GM21447 (cell line): ENCODE results near the gene GJA1.
"Not testable (repeated sequence)": the region's sequence is repeated elsewhere in the genome, so short reads cannot be mapped to it uniquely, and the experiment has no call there.

Experiments used
- ATAC-seq: cut with Tn5 transposase; IDR thresholded peaks from one replicate; pipeline ENCODE4 v1.9.1; 2021; ENCODE audit not compliant: unreplicated experiment

Gene GJA1

GRCh38 chr6:121435444-121436069 lies at the start of gene GJA1:
Gene GJA1 (plus strand): TSS chr6:121435646. CDS start chr6:121446848, 11,202 bp downstream.
- ATAC-seq = no peak

DNA sequence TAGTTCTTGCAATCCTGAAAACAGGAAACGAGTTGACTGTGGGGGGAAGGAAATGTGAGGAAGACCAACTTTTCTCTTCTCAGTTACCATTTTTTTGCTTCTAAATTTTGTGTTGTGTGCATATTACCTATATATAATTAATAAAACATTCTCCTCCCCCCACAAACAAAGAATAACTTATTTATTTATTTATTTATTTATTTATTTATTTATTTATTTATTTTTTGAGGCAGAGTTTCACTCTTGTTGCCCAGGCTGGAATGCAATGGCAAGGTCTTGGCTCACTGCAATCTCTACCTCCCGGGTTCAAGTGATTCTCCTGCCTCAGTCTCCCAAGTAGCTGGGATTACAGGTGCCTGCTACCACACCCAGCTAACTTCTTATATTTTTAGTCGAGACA lies 48.9 kb upstream of the GJA1 start:
- not testable (repeated sequence) for ATAC-seq

DNA sequence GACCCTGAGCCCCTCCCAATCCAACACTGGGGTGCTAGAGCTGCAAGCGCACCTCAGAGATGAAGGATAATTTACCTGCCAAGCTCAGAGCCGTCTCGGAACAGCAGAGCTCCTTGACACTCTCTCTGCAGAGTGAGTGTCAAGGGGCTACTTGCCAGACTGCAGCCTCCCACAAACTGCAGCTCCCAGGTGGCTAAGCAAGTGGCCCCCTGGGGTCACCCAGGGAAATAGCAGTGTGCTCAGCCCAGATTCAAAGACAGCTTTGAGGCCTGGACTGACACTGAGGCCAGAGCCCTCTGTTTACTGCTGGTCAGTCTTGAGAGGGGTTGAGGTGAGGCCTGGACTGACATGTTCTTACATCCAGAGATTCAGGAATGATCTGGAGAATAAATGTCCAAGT lies 46.0 kb upstream of the GJA1 start:
- no peak for ATAC-seq

DNA sequence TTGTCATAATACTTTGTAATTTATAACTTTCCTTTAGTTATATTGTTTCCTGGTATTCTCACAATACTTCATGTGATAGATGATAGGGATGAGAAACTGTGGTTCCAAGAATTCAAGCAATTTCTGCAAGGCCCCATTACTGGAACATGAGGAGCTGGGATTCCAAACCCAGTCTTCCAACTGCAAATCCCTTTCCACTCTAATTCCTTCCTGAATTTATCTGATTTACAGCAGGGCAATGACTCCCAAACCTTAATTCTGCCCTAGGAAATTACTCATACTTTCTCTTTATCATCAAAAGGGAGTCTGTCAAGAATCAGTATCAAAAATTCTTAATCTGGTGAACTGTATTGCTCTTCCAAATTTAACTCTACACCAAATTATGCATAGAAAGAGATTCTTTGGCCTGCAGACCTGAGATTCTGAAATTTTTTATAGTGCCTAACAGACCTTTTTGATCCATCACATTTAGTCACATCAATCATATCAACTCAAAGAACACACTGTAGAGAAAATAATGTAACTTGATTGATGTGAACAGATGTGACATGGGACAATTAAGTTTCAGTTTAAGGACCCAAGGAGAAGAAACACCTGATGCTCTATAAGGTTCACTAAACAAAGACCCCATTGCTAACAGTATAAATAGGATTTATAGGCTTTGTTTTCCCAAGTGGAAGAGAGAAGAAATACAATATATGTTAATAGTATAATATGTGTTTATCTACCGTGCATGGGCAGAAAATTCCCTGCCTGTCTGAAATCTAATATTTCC lies 41.5 kb upstream of the GJA1 start:
- no peak for ATAC-seq

DNA sequence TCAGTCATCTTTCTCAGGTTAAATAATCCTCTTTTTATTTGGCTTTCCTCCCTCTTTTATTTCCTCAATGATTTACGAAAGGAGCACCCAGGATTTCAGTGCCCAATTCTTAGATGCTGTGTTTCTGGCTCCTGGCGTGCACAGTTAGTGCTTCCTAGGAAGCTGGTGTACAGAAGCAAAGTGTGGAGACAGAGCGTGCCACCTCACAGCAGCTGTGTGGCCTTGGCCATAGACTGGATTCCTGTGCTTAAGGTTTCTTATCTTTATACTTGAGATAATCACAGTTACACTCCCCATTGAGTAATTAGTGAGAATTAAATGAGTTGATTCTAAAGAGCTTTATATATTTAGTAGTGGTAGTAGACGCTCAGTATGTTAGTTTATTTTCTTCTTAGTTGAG lies 39.7 kb upstream of the GJA1 start:
- ATAC-seq = no peak

DNA sequence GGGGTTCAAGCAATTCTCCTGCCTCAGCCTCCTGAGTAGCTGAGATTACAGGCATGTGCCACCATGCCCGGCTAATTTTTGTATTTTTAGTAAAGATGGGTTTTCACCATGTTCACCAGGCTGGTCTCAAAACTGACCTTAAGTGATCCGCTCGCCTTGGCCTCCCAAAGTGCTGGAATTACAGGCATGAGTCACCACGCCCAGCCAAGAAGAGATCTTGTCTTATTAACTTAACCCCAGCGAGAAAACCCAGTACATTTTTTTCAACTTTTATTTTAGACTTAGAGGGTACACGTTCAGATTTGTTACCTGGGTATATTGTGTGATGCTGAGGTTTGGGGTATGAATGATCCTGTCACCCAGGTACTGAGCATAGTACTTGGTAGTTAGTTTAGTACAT lies 38.3 kb upstream of the GJA1 start:
- ATAC-seq = not testable (repeated sequence)

- ATAC-seq = no peak
Observed at GRCh38 chr6:121398127-121398526, 37.3 kb upstream of the GJA1 start.

DNA sequence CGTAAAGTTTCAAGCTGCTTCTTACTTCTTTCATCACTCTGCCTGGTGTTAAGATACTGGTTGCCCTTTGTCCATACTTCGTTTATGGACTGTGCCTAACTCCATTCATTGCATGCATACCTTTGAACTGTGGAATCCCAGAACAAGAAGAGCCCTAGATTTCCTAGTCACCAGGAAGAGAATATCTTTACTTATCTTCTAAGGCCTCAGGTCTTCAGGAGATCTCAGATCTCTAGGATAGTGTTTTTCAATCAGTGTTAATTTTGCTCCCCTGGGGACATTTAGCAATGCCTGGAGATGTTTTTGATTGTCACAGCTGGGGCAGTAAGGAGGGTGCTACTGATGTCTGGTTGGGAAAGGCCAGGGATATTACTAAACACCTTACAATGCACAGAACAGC lies 35.5 kb upstream of the GJA1 start:
- ATAC-seq = no peak

GRCh38 chr6:121403964-121404363 lies 31.5 kb upstream of the GJA1 start:
- ATAC-seq = no peak

- no peak for ATAC-seq
Observed at GRCh38 chr6:121405306-121405705, 30.1 kb upstream of the GJA1 start.

DNA sequence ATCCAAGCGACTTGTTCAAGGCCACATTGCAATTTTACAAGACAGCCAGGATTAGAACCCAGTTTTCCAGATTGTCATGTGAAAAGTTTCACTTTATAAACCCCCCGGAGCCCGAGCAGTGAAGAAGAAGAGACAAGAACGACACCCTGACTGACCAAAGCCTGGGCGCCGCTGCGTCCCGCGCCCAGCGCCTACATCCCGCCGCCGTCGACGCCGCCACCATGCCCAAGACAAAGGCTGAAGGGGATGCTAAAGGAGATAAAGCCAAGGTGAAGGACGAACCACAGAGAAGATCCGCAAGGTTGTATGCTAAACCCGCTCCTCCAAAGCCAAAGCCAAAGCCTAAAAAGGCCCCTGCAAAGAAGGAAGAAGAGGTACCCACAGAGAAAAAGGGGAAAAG lies 27.1 kb upstream of the GJA1 start:
- no peak for ATAC-seq

- ATAC-seq = no peak
Observed at GRCh38 chr6:121413879-121414278, 21.6 kb upstream of the GJA1 start.

GRCh38 chr6:121418346-121418745 lies 17.1 kb upstream of the GJA1 start:
- ATAC-seq = no peak

DNA sequence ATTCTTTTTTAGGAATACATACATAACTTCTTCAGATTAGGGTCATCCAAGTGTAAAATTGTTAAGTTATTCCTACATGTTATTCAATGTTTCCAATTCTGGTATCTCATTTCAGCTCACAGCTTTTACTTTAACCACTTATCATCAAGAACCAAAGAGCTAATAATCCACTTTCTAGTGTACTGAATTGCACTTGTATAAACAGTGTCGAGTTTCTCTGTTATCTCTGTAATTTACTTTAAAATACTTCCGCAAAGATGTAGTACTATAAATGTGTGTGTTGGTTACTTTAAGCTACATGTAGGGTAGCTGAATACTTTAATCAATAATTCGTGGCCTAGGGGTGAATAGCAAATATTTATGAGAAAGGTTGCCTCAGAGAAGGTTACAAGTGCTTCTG lies 8.8 kb upstream of the GJA1 start:
- ATAC-seq = no peak

GRCh38 chr6:121428872-121429756 lies 6.3 kb upstream of the GJA1 start:
- no peak for ATAC-seq

DNA sequence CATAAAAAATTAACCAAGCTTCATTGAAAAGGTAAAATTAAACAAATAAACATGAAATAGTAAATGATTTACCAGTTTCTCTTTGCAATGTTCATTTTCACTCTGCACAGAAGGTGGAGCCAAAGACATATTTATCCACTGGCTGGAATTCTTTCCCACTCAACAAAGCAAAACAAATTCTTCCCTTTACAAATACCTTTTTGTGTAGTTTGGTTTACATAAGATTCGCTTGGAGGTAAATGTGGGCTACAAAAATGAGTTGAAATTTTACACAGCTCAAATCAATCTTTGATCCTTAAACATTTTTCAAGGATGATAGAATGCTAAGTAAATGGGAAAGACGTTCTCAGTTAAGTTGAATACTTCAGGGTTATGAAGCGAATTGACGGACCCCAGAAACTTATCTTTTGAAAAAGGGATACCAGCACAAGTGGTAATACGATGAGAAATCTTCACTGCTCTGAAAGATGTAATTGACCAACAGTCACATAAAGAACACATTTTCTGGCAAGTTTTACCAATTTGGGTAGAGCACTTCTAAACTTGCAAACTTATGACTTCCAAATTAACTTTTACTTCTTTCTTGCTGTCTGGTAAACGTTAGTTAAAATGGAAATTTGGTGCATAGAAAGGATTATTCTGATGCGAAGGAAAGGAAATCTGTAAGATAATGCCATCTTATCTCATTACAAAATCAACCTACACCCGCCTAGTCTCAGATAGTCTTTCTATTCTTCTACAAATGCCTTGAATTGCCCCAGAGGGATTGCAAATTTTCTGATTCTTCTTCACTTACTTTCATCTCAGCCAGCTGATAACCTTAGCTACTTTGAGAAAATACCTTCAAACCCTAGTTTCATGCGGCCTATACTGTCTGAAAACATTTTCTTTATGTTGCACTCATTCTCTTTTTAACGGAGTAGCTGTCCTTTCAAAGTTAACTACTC lies 4.7 kb upstream of the GJA1 start:
- no peak for ATAC-seq

- not testable (repeated sequence) for ATAC-seq
Observed at GRCh38 chr6:121431776-121432175, 3.7 kb upstream of the GJA1 start.

- no peak for ATAC-seq
Observed at GRCh38 chr6:121434037-121434770, 1.2 kb upstream of the GJA1 start.

DNA sequence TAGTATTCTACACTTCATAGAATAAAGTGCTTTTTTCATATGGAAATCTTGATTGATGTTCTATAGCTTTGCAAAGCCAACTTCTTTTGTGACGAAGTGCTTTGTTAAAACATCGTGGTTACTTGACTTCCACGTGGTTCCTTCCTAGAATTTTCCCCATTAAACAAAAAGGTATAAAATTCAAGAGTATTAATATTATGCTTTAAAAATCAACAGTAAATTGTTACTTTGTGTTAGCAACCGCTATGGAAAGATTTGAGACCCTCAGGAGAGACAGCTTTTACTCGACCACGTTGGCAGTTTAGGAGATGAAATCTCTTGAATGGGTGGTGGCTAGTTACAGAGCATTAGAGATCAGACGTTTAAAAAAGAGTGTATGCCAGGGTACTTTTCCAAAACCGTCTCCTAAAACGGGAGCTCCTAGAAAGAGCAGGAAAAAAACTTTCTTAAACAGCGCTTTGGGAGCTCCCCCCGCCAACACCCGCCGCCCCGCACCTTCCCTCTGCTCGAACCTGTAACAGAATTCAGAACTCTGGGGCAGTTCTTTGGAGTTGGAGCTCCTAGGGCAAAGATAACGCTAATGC lies 920 bp downstream of the GJA1 start:
- ATAC-seq = no peak
